Endothelial cell (in vitro differentiated cells): ENCODE results near the gene TMED6. TPM values are rescaled to one million over a fixed set of nuclear protein-coding genes. Genes with fewer than 3 reads are reported as not detected.

ENCODE experiments used
- DNase-seq: peaks from one replicate; pipeline ENCODE4 v3.0.0; 2021; ENCODE audit warnings: low spot score
- H3K27ac Mint-ChIP-seq: one replicate; pipeline ENCODE4 v1.8.0; 2021; ENCODE audit warnings: mixed read lengths, inconsistent platforms; ENCODE audit not compliant: unreplicated experiment
- H3K27me3 Mint-ChIP-seq: one replicate; pipeline ENCODE4 v1.8.0; 2021; ENCODE audit warnings: mild to moderate bottlenecking, moderate library complexity, mixed read lengths, inconsistent platforms; ENCODE audit not compliant: unreplicated experiment
- H3K36me3 Mint-ChIP-seq: one replicate; pipeline ENCODE4 v1.8.0; 2021; ENCODE audit warnings: mild to moderate bottlenecking, low read depth, mixed read lengths, inconsistent platforms; ENCODE audit not compliant: unreplicated experiment
- H3K4me1 Mint-ChIP-seq: one replicate; pipeline ENCODE4 v1.8.0; 2021; ENCODE audit warnings: mild to moderate bottlenecking, mixed read lengths, inconsistent platforms; ENCODE audit not compliant: unreplicated experiment
- H3K4me3 Mint-ChIP-seq: one replicate; pipeline ENCODE4 v1.8.0; 2021; ENCODE audit warnings: mild to moderate bottlenecking, mixed read lengths, inconsistent platforms; ENCODE audit not compliant: unreplicated experiment
- H3K9me3 Mint-ChIP-seq: one replicate; pipeline ENCODE4 v1.8.0; 2021; ENCODE audit warnings: mixed read lengths, inconsistent platforms; ENCODE audit not compliant: unreplicated experiment
- total RNA-seq: library from RNA; stranded (reverse); fragmentation: NEBNext Ultra II Directional; extraction: Animal tissue kit (Norgen Biotek cat#: 25700); gene quantifications from one replicate; pipeline ENCODE4 v1.2.1, GENCODE V29; 2021; ENCODE audit not compliant: unreplicated experiment
- TF ChIP-seq, protein P1 (sequence below): fragments of 200-600 bp; sonication (generic); IDR thresholded peaks from one replicate; pipeline ENCODE4 v1.5.0; 2021; ENCODE audit warnings: antibody characterized with exemption; ENCODE audit not compliant: unreplicated experiment

TMED6 gene
- total RNA-seq, 1 donor from 2014 or later, result 1.2 TPM

GRCh38 chr16:69313469-69313868 is 38.1 kb downstream of the TMED6 start:
- Mint-ChIP-seq H3K36me3 (peaks cover 22% of the 10 kb centered on the region), H3K27me3 (peaks cover 13% of the 10 kb centered on the region), H3K27ac (peak overlapping the region; percentile 24), H3K4me3 (peak overlapping the region; percentile 60), H3K9me3 (no peaks in the 10 kb centered on the region), H3K4me1 (peaks cover 16% of the 10 kb centered on the region)
- no peak for DNase-seq
- TF ChIP-seq, protein P1, sequence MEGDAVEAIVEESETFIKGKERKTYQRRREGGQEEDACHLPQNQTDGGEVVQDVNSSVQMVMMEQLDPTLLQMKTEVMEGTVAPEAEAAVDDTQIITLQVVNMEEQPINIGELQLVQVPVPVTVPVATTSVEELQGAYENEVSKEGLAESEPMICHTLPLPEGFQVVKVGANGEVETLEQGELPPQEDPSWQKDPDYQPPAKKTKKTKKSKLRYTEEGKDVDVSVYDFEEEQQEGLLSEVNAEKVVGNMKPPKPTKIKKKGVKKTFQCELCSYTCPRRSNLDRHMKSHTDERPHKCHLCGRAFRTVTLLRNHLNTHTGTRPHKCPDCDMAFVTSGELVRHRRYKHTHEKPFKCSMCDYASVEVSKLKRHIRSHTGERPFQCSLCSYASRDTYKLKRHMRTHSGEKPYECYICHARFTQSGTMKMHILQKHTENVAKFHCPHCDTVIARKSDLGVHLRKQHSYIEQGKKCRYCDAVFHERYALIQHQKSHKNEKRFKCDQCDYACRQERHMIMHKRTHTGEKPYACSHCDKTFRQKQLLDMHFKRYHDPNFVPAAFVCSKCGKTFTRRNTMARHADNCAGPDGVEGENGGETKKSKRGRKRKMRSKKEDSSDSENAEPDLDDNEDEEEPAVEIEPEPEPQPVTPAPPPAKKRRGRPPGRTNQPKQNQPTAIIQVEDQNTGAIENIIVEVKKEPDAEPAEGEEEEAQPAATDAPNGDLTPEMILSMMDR, result no peak

- peaks cover 12% of the 10 kb centered on the region for H3K27me3 Mint-ChIP-seq
These were observed 39.8 kb downstream of the TMED6 start for GRCh38 chr16:69311533-69312387.

GRCh38 chr16:69310653-69311532 is 40.7 kb downstream of the TMED6 start, which contains the start of gene VPS4A:
Gene VPS4A, plus strand, starts transcription at chr16:69311350. Its CDS starts 162 bp downstream, at chr16:69311512.
- H3K27me3 Mint-ChIP-seq, result peaks cover 11% of the 10 kb centered on the region
- H3K9me3 Mint-ChIP-seq, result no peaks in the 10 kb centered on the region
- peaks cover 19% of the 10 kb centered on the region for H3K4me1 Mint-ChIP-seq
- TF ChIP-seq, protein P1, result peak; percentile 92
- peak within 1 kb of the TSS; percentile 98 for H3K27ac Mint-ChIP-seq
- peak within 1 kb of the TSS; percentile 100 for H3K4me3 Mint-ChIP-seq
- peaks cover 18% of the 10 kb centered on the region for H3K36me3 Mint-ChIP-seq
- peak; percentile 100 for DNase-seq

More at GRCh38 chr16:69311533-69312387, 39.8 kb downstream of the TMED6 start:
- DNase-seq, result peak; percentile 49
- Mint-ChIP-seq H3K9me3 (no peaks in the 10 kb centered on the region), H3K4me3 (peak overlapping the region; percentile 100), H3K27ac (peak overlapping the region; percentile 93), H3K36me3 (peaks cover 25% of the 10 kb centered on the region), H3K4me1 (peaks cover 19% of the 10 kb centered on the region)
- TF ChIP-seq, protein P1, result no peak

- Mint-ChIP-seq H3K36me3 (peaks cover 17% of the 10 kb centered on the region), H3K9me3 (no peaks in the 10 kb centered on the region), H3K4me1 (peaks cover 19% of the 10 kb centered on the region), H3K27me3 (peaks cover 8% of the 10 kb centered on the region), H3K27ac (no peak overlapping the region), H3K4me3 (no peak overlapping the region)
- no peak for DNase-seq
- TF ChIP-seq, protein P1, result no peak
These were observed 42.3 kb downstream of the TMED6 start for GRCh38 chr16:69309316-69309715.
